Endothelial cell of umbilical vein (primary cell): ENCODE data around the gene INCENP. TPM values are rescaled to one million over a fixed set of nuclear protein-coding genes. Genes with fewer than 3 reads are reported as not detected.

ENCODE experiments used
- BruUV-seq: library from RNA; stranded (reverse); fragments of 400-500 nt; replicated peaks from 2 replicates; lab custom pipeline; 2021; lab: Mats Ljungman, UMichigan
- CTCF ChIA-PET: fragments of 300-600, 350-600 bp; sonication (Branson Sonifier 250); formaldehyde crosslinking; loops from one replicate; lab custom pipeline; 2021; ENCODE audit warnings: antibody characterized with exemption, inconsistent platforms; lab: Charles Lee
- POLR2A ChIA-PET: fragments of 300-600, 350-600 bp; sonication (Branson Sonifier 250); formaldehyde crosslinking; loops from one replicate; lab custom pipeline; 2021; ENCODE audit warnings: antibody characterized with exemption, inconsistent platforms; lab: Charles Lee
- DNase-seq: peaks from one replicate; pipeline ENCODE4 v3.0.0-alpha.2; 2011; ENCODE audit warnings: low read depth, low spot score
- FAIRE-seq: peaks from 2 replicates; lab custom pipeline; 2011; peaks lifted over from hg19 to GRCh38; lab: Jason Lieb, UNC
- H2AFZ ChIP-seq: 2 replicates; pipeline ENCODE4 v1.6.0; 2012; ENCODE audit warnings: low read depth, low read length, control low read depth, inconsistent platforms
- H3K27ac ChIP-seq: 2 replicates; pipeline ENCODE4 v1.5.1; 2011; ENCODE audit warnings: low read depth, mild to moderate bottlenecking, control low read depth, low read length, moderate library complexity; ENCODE audit not compliant: insufficient read depth
- H3K27me3 ChIP-seq, 2 experiments: 2 replicates each; pipeline versions ENCODE4 v1.6.0 to v1.6.1; 2011; ENCODE audit warnings: low read length in 2 of 2, mixed read lengths in 1 of 2; ENCODE audit not compliant: control insufficient read depth in 2 of 2, insufficient read depth in 2 of 2
- H3K36me3 ChIP-seq, 2 experiments: 2 replicates in 1 of 2; 3 replicates in 1 of 2; pipeline ENCODE4 v1.5.1; 2011; ENCODE audit warnings: low read length in 2 of 2, mild to moderate bottlenecking in 1 of 2, moderate library complexity in 1 of 2; ENCODE audit not compliant: control insufficient read depth in 2 of 2, insufficient read depth in 2 of 2; ENCODE audit errors: extremely low read depth in 1 of 2
- H3K4me1 ChIP-seq: 3 replicates; pipeline ENCODE4 v1.5.1; 2011; ENCODE audit warnings: mild to moderate bottlenecking, low read length; ENCODE audit not compliant: control insufficient read depth, insufficient read depth; ENCODE audit errors: extremely low read depth
- H3K4me2 ChIP-seq: 2 replicates; pipeline ENCODE4 v1.6.1; 2011; ENCODE audit warnings: low read length, control low read depth, mixed read lengths; ENCODE audit not compliant: insufficient read depth
- H3K4me3 ChIP-seq, 3 experiments: fragments of 200-600 bp in 1 of 3; sonication (generic), shearing (Covaris generic) in 1 of 3; replicated peaks in 1 of 3; 2 replicates each; pipeline ENCODE4 v1.5.1; 2011 to 2016; ENCODE audit warnings: control low read depth in 3 of 3, low read length in 3 of 3, mild to moderate bottlenecking in 2 of 3, inconsistent platforms in 1 of 3, low read depth in 1 of 3, moderate library complexity in 1 of 3; ENCODE audit not compliant: insufficient read depth in 1 of 3
- H3K79me2 ChIP-seq: 2 replicates; pipeline ENCODE4 v1.6.0; 2012; ENCODE audit warnings: low read length, inconsistent platforms; ENCODE audit not compliant: control insufficient read depth, insufficient read depth
- H3K9ac ChIP-seq: replicated peaks from 2 replicates; pipeline ENCODE3; 2011; ENCODE audit warnings: low read length, control low read depth; ENCODE audit not compliant: insufficient read depth; ENCODE audit errors: extremely low read depth
- H3K9me1 ChIP-seq: replicated peaks from 3 replicates; pipeline ENCODE4 v1.6.0; 2011; ENCODE audit warnings: mild to moderate bottlenecking, low read length; ENCODE audit not compliant: control insufficient read depth, insufficient read depth; ENCODE audit errors: extremely low read depth
- H3K9me3 ChIP-seq: replicated peaks from 2 replicates; pipeline ENCODE4 v1.5.1; 2012; ENCODE audit warnings: low read length, inconsistent platforms; ENCODE audit not compliant: control insufficient read depth, insufficient read depth
- H4K20me1 ChIP-seq: replicated peaks from 2 replicates; pipeline ENCODE3; 2011; ENCODE audit warnings: mild to moderate bottlenecking, low read length; ENCODE audit not compliant: control insufficient read depth, insufficient read depth; ENCODE audit errors: extremely low read depth
- CTCF ChIP-seq, 2 donors: IDR thresholded peaks; 1 replicate in 1 of 2; 2 replicates in 1 of 2; pipeline ENCODE4 v1.5.1; 2011; ENCODE audit warnings: low read length in 2 of 2, mild to moderate bottlenecking in 2 of 2, moderate library complexity in 2 of 2, control low read depth in 1 of 2, inconsistent platforms in 1 of 2, low read depth in 1 of 2; ENCODE audit not compliant: insufficient read depth in 1 of 2; ENCODE audit errors: extremely low read depth in 1 of 2
- EZH2 ChIP-seq: IDR thresholded peaks from 2 replicates; pipeline ENCODE4 v1.6.1; 2012; ENCODE audit warnings: borderline replicate concordance, low read depth, mild to moderate bottlenecking, moderate library complexity, low read length, inconsistent platforms; ENCODE audit not compliant: severe bottlenecking
- FOS ChIP-seq: IDR thresholded peaks from 2 replicates; pipeline ENCODE4 v1.6.1; 2011; ENCODE audit warnings: mild to moderate bottlenecking, low read length, moderate library complexity, borderline replicate concordance; ENCODE audit not compliant: insufficient read depth
- GATA2 ChIP-seq: IDR thresholded peaks from 2 replicates; pipeline ENCODE4 v1.7.0; 2011; ENCODE audit warnings: low read depth, mild to moderate bottlenecking, moderate library complexity, mixed read lengths, low read length; ENCODE audit not compliant: insufficient read length, insufficient read depth
- JUN ChIP-seq: IDR thresholded peaks from 2 replicates; pipeline ENCODE4 v1.6.1; 2011; ENCODE audit warnings: borderline replicate concordance, low read depth; ENCODE audit not compliant: insufficient read length, insufficient read depth
- MYC ChIP-seq: IDR thresholded peaks from one replicate; pipeline ENCODE4 v1.6.1; 2011; ENCODE audit warnings: mild to moderate bottlenecking, low read depth, low read length
- POLR2A ChIP-seq: IDR thresholded peaks from 2 replicates; pipeline ENCODE4 v1.6.1; 2012; ENCODE audit warnings: low read depth, mild to moderate bottlenecking, control low read depth, low read length
- POLR2AphosphoS5 ChIP-seq: IDR thresholded peaks from 2 replicates; pipeline ENCODE4 v1.6.1; 2012; ENCODE audit warnings: low read depth, mild to moderate bottlenecking, control low read depth, low read length, moderate library complexity; ENCODE audit not compliant: insufficient read depth
- dilution Hi-C: fragments of 300-500 bp; cut with MboI; formaldehyde crosslinking; loops from one replicate; pipeline ENCODE4 v1.15.0; 2019; ENCODE audit warnings: low sequenced_read_pairs; ENCODE audit not compliant: extremely low pct_ligation_motif_present
- intact Hi-C: fragments of 100-400 bp; cut with micrococcal nuclease; formaldehyde crosslinking; loops from one replicate; pipeline ENCODE4 v1.10.0; 2022
- polyA plus RNA-seq, 4 experiments: library from polyadenylated mRNA; depleted of rRNA in 3 of 4; stranded (reverse) in 3 of 4; unstranded in 1 of 4; fragments of >200 nt; gene quantifications; 2 replicates each; pipeline versions ENCODE4 v1.2.1 to v1.2.3, GENCODE V29; 2011 to 2012; ENCODE audit warnings: missing spikeins in 1 of 4
- total RNA-seq: library from RNA; stranded (reverse); gene quantifications from 2 replicates; pipeline ENCODE4 v1.2.3, GENCODE V29; 2021
- TF ChIP-seq, protein P1 (sequence below): IDR thresholded peaks from 2 replicates; pipeline ENCODE4 v1.6.1; 2011; ENCODE audit not compliant: insufficient read depth, insufficient read length

The INCENP gene
- total and polyA plus RNA-seq, 2 donors (not counting 3 experiments of a cell fraction or from before 2014, with no cell fraction given): 22.9 to 86.8 TPM

DNA sequence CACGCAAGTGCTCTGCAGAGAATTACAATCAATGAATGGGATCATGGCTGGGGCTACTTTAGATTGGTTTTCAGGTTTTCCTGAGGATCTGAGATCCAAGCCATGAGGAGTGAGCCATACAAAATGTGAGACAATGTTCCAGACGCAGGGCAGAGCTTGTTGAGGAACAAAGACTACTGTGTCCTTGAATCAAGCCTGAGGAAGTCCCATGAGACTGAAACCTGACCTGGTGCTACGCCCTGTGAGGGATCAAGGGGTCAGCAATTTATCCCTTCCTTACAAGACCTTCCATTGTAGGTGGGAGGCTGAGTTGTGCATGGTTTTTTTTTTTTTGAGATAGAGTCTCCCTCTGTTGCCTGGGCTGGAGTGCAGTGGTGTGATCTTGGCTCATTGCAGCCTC lies 2.1 kb downstream of the INCENP start:
- intact Hi-C loops (loop anchor here (2.0 kb wide), 1 partner anchor 27 kb away; no protein-coding TSS in a partner anchor), dilution Hi-C loops (no loop called here)
- H3K9ac ChIP-seq: no peak overlapping the region
- POLR2A ChIA-PET: no interaction called here
- H3K4me2 ChIP-seq: peak overlapping the region; percentile 60
- H3K9me1 ChIP-seq: no peaks in the 10 kb centered on the region
- FAIRE-seq (no peak), DNase-seq (no peak)
- H2AFZ ChIP-seq: no peak overlapping the region
- peaks cover 0 to 21% of the 10 kb centered on the region in 2 experiments for H3K36me3 ChIP-seq
- H3K9me3 ChIP-seq: no peaks in the 10 kb centered on the region
- CTCF ChIA-PET: interaction anchor here (1.2 kb wide), 1 partner anchor 185 kb away, joined by 4 read pairs; no protein-coding TSS in a partner anchor
- H3K4me3 ChIP-seq: no peak overlapping the region
- TF ChIP-seq POLR2AphosphoS5 (no peak), FOS (no peak), POLR2A (no peak), MYC (no peak), JUN (no peak), GATA2 (no peak), EZH2 (no peak), CTCF (IDR thresholded peaks at IDR 0.05; ENCODE audit: extremely low read depth in 1 of 2, insufficient read depth in 1 of 2, low read depth in 1 of 2, low read length in 2 of 2) (no peak)
- TF ChIP-seq, protein P1, sequence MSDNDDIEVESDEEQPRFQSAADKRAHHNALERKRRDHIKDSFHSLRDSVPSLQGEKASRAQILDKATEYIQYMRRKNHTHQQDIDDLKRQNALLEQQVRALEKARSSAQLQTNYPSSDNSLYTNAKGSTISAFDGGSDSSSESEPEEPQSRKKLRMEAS: no peak
- peaks cover 70% of the 10 kb centered on the region for H3K79me2 ChIP-seq
- BruUV-seq: no TSS peak
- H3K27ac ChIP-seq: no peak overlapping the region
- peaks cover 19% of the 10 kb centered on the region for H3K4me1 ChIP-seq
- no peaks in the 10 kb centered on the region for H3K27me3 ChIP-seq
- H4K20me1 ChIP-seq: no peaks in the 10 kb centered on the region
